ENCODE data around the gene TH.
A peak's percentile ranks its signal among the peaks of the same experiment; 100 is the strongest.

Gene TH

GRCh38 chr11:2156416-2157182 is 15.0 kb downstream of the TH start:
- peak; percentile 86 for DNase-seq (ENCODE audit: low spot score)
- in situ Hi-C loops (cut with MboI; ENCODE audit: low sequenced_read_pairs, unreplicated experiment) = loop anchor here (25.0 kb wide), 1 partner anchor 494 kb away; no protein-coding TSS in a partner anchor

GRCh38 chr11:2155511-2155910 is 16.1 kb downstream of the TH start:
- in situ Hi-C loops (cut with MboI; ENCODE audit: low sequenced_read_pairs, unreplicated experiment) = loop anchor here (25.0 kb wide), 1 partner anchor 493 kb away; no protein-coding TSS in a partner anchor
- no peak for TF ChIP-seq CTCF (IDR thresholded peaks at IDR 0.05; ENCODE audit: borderline replicate concordance, control extremely low read depth, extremely low read depth, insufficient read depth, missing control alignments)
- DNase-seq (ENCODE audit: low spot score) = no peak

More at GRCh38 chr11:2156416-2157182, 15.0 kb downstream of the TH start:
- peak; percentile 67 for TF ChIP-seq CTCF (IDR thresholded peaks at IDR 0.05; ENCODE audit: borderline replicate concordance, control extremely low read depth, extremely low read depth, insufficient read depth, missing control alignments)

GRCh38 chr11:2154889-2155288 is 16.7 kb downstream of the TH start:
- no peak for TF ChIP-seq CTCF (IDR thresholded peaks at IDR 0.05; ENCODE audit: borderline replicate concordance, control extremely low read depth, extremely low read depth, insufficient read depth, missing control alignments)
- in situ Hi-C loops (cut with MboI; ENCODE audit: low sequenced_read_pairs, unreplicated experiment) = loop anchor here (25.0 kb wide), 1 partner anchor 493 kb away; no protein-coding TSS in a partner anchor
- DNase-seq (ENCODE audit: low spot score) = no peak

- DNase-seq (ENCODE audit: low spot score) = no peak
- in situ Hi-C loops (cut with MboI; ENCODE audit: low sequenced_read_pairs, unreplicated experiment) = loop anchor here (25.0 kb wide), 1 partner anchor 492 kb away; no protein-coding TSS in a partner anchor
- no peak for TF ChIP-seq CTCF (IDR thresholded peaks at IDR 0.05; ENCODE audit: borderline replicate concordance, control extremely low read depth, extremely low read depth, insufficient read depth, missing control alignments)
Observed at GRCh38 chr11:2154195-2154585, 17.4 kb downstream of the TH start.

GRCh38 chr11:2153581-2154194 is 17.9 kb downstream of the TH start:
- no peak for TF ChIP-seq CTCF (IDR thresholded peaks at IDR 0.05; ENCODE audit: borderline replicate concordance, control extremely low read depth, extremely low read depth, insufficient read depth, missing control alignments)
- DNase-seq (ENCODE audit: low spot score) = no peak
- in situ Hi-C loops (cut with MboI; ENCODE audit: low sequenced_read_pairs, unreplicated experiment) = loop anchor here (25.0 kb wide), 1 partner anchor 491 kb away; no protein-coding TSS in a partner anchor

- DNase-seq (ENCODE audit: low spot score) = peak; percentile 88
- in situ Hi-C loops (cut with MboI; ENCODE audit: low sequenced_read_pairs, unreplicated experiment) = loop anchor here (25.0 kb wide), 1 partner anchor 489 kb away; no protein-coding TSS in a partner anchor
- TF ChIP-seq CTCF (IDR thresholded peaks at IDR 0.05; ENCODE audit: borderline replicate concordance, control extremely low read depth, extremely low read depth, insufficient read depth, missing control alignments) = peak; percentile 87
Observed at GRCh38 chr11:2151500-2152257, 19.9 kb downstream of the TH start.
